ENCODE measurements around the gene COL9A3. TPM values are rescaled to one million over a fixed set of nuclear protein-coding genes. Genes with fewer than 3 reads are reported as not detected.

Gene COL9A3
- total and polyA plus RNA-seq, 4 donors, result 0.13 to 6.5 (median 1.1) TPM

- peak in 1 of 2 donors; percentile 14 for DNase-seq
- H3K27me3 ChIP-seq (ENCODE audit: control insufficient read depth in 1 of 2, insufficient read depth in 2 of 2, low read length in 1 of 2), result no peaks in the 10 kb centered on the region
- no peak overlapping the region for H3K27ac ChIP-seq (ENCODE audit: low read depth in 1 of 2, low read length in 2 of 2)
- no peaks in the 10 kb centered on the region for H3K36me3 ChIP-seq (ENCODE audit: control insufficient read depth in 1 of 2, insufficient read depth in 2 of 2, low read length in 1 of 2)
- H3K9me3 ChIP-seq (ENCODE audit: control insufficient read depth, low read length), result no peaks in the 10 kb centered on the region
- H3K4me3 ChIP-seq (ENCODE audit: low read length in 2 of 2), result no peak overlapping the region
- no peaks in the 10 kb centered on the region for H3K4me1 ChIP-seq (ENCODE audit: control insufficient read depth in 1 of 2, insufficient read depth in 2 of 2, low read length in 2 of 2)
- no peak for ATAC-seq (ENCODE audit: low FRiP score)
- intact Hi-C loops (cut with DNase I), result no loop called here
- 85 to 88% methylated on average over 23 of the region's 23 CpGs for WGBS, 2 donors
Measured at GRCh38 chr20:62772103-62772611, 44.7 kb upstream of the COL9A3 start.

- no peaks in the 10 kb centered on the region for H3K27me3 ChIP-seq (ENCODE audit: control insufficient read depth in 1 of 2, insufficient read depth in 2 of 2, low read length in 1 of 2)
- no peak overlapping the region for H3K27ac ChIP-seq (ENCODE audit: low read depth in 1 of 2, low read length in 2 of 2)
- DNase-seq (peak in 1 of 2 donors; percentile 9), ATAC-seq (ENCODE audit: low FRiP score) (no peak)
- no peaks in the 10 kb centered on the region for H3K36me3 ChIP-seq (ENCODE audit: control insufficient read depth in 1 of 2, insufficient read depth in 2 of 2, low read length in 1 of 2)
- H3K9me3 ChIP-seq (ENCODE audit: control insufficient read depth, low read length), result no peaks in the 10 kb centered on the region
- H3K4me1 ChIP-seq (ENCODE audit: control insufficient read depth in 1 of 2, insufficient read depth in 2 of 2, low read length in 2 of 2), result no peaks in the 10 kb centered on the region
- WGBS, 2 donors, result 43 to 50% methylated on average over 10 to 11 of the region's 11 CpGs
- no peak overlapping the region for H3K4me3 ChIP-seq (ENCODE audit: low read length in 2 of 2)
- intact Hi-C loops (cut with DNase I), result no loop called here
Measured at GRCh38 chr20:62772619-62772989, 44.2 kb upstream of the COL9A3 start.

- no peaks in the 10 kb centered on the region for H3K9me3 ChIP-seq (ENCODE audit: control insufficient read depth, low read length)
- ATAC-seq (ENCODE audit: low FRiP score) (no peak), DNase-seq (peak in 1 of 2 donors; percentile 29)
- 7 to 9% methylated on average over 19 of the region's 19 CpGs for WGBS, 2 donors
- no peak overlapping the region for H3K27ac ChIP-seq (ENCODE audit: low read depth in 1 of 2, low read length in 2 of 2)
- intact Hi-C loops (cut with DNase I), result no loop called here
- no peak overlapping the region for H3K4me3 ChIP-seq (ENCODE audit: low read length in 2 of 2)
- no peaks in the 10 kb centered on the region for H3K4me1 ChIP-seq (ENCODE audit: control insufficient read depth in 1 of 2, insufficient read depth in 2 of 2, low read length in 2 of 2)
- H3K36me3 ChIP-seq (ENCODE audit: control insufficient read depth in 1 of 2, insufficient read depth in 2 of 2, low read length in 1 of 2), result no peaks in the 10 kb centered on the region
- no peaks in the 10 kb centered on the region for H3K27me3 ChIP-seq (ENCODE audit: control insufficient read depth in 1 of 2, insufficient read depth in 2 of 2, low read length in 1 of 2)
Measured at GRCh38 chr20:62772990-62773844, 43.6 kb upstream of the COL9A3 start.

- no peak for ATAC-seq (ENCODE audit: low FRiP score)
Measured at GRCh38 chr20:62773845-62774714, 42.8 kb upstream of the COL9A3 start.

GRCh38 chr20:62774762-62775161, 42.1 kb upstream of the COL9A3 start:
- H3K36me3 ChIP-seq (ENCODE audit: control insufficient read depth in 1 of 2, insufficient read depth in 2 of 2, low read length in 1 of 2), result no peaks in the 10 kb centered on the region
- H3K27ac ChIP-seq (ENCODE audit: low read depth in 1 of 2, low read length in 2 of 2), result no peak overlapping the region
- H3K27me3 ChIP-seq (ENCODE audit: control insufficient read depth in 1 of 2, insufficient read depth in 2 of 2, low read length in 1 of 2), result no peaks in the 10 kb centered on the region
- intact Hi-C loops (cut with DNase I), result no loop called here
- H3K9me3 ChIP-seq (ENCODE audit: control insufficient read depth, low read length), result no peaks in the 10 kb centered on the region
- DNase-seq (no peak), ATAC-seq (ENCODE audit: low FRiP score) (no peak)
- WGBS, 2 donors, result 86 to 88% methylated on average over 8 of the region's 8 CpGs
- no peak overlapping the region for H3K4me3 ChIP-seq (ENCODE audit: low read length in 2 of 2)
- no peaks in the 10 kb centered on the region for H3K4me1 ChIP-seq (ENCODE audit: control insufficient read depth in 1 of 2, insufficient read depth in 2 of 2, low read length in 2 of 2)

More at GRCh38 chr20:62773845-62774714, 42.8 kb upstream of the COL9A3 start:
- Histone ChIP-seq H3K27me3 (ENCODE audit: control insufficient read depth in 1 of 2, insufficient read depth in 2 of 2, low read length in 1 of 2) (no peaks in the 10 kb centered on the region), H3K27ac (ENCODE audit: low read depth in 1 of 2, low read length in 2 of 2) (no peak overlapping the region), H3K36me3 (ENCODE audit: control insufficient read depth in 1 of 2, insufficient read depth in 2 of 2, low read length in 1 of 2) (no peaks in the 10 kb centered on the region), H3K4me3 (ENCODE audit: low read length in 2 of 2) (no peak overlapping the region), H3K4me1 (ENCODE audit: control insufficient read depth in 1 of 2, insufficient read depth in 2 of 2, low read length in 2 of 2) (no peaks in the 10 kb centered on the region), H3K9me3 (ENCODE audit: control insufficient read depth, low read length) (no peaks in the 10 kb centered on the region)
- DNase-seq, result no peak
- intact Hi-C loops (cut with DNase I), result no loop called here
- 91 to 92% methylated on average over 29 of the region's 29 CpGs for WGBS, 2 donors

GRCh38 chr20:62775206-62775605, 41.6 kb upstream of the COL9A3 start:
- ATAC-seq (ENCODE audit: low FRiP score) (no peak), DNase-seq (no peak)
- H3K9me3 ChIP-seq (ENCODE audit: control insufficient read depth, low read length), result no peaks in the 10 kb centered on the region
- no peak overlapping the region for H3K4me3 ChIP-seq (ENCODE audit: low read length in 2 of 2)
- H3K27ac ChIP-seq (ENCODE audit: low read depth in 1 of 2, low read length in 2 of 2), result no peak overlapping the region
- H3K36me3 ChIP-seq (ENCODE audit: control insufficient read depth in 1 of 2, insufficient read depth in 2 of 2, low read length in 1 of 2), result no peaks in the 10 kb centered on the region
- intact Hi-C loops (cut with DNase I), result no loop called here
- H3K4me1 ChIP-seq (ENCODE audit: control insufficient read depth in 1 of 2, insufficient read depth in 2 of 2, low read length in 2 of 2), result no peaks in the 10 kb centered on the region
- H3K27me3 ChIP-seq (ENCODE audit: control insufficient read depth in 1 of 2, insufficient read depth in 2 of 2, low read length in 1 of 2), result no peaks in the 10 kb centered on the region
- 90 to 92% methylated on average over 9 of the region's 9 CpGs for WGBS, 2 donors

GRCh38 chr20:62776035-62776691, 40.7 kb upstream of the COL9A3 start:
- no peaks in the 10 kb centered on the region for H3K27me3 ChIP-seq (ENCODE audit: control insufficient read depth in 1 of 2, insufficient read depth in 2 of 2, low read length in 1 of 2)
- WGBS, 2 donors, result 82 to 87% methylated on average over 24 of the region's 24 CpGs
- no peaks in the 10 kb centered on the region for H3K9me3 ChIP-seq (ENCODE audit: control insufficient read depth, low read length)
- no peak for ATAC-seq (ENCODE audit: low FRiP score)
- no peaks in the 10 kb centered on the region for H3K4me1 ChIP-seq (ENCODE audit: control insufficient read depth in 1 of 2, insufficient read depth in 2 of 2, low read length in 2 of 2)
- DNase-seq, result no peak
- H3K36me3 ChIP-seq (ENCODE audit: control insufficient read depth in 1 of 2, insufficient read depth in 2 of 2, low read length in 1 of 2), result no peaks in the 10 kb centered on the region
- no peak overlapping the region for H3K4me3 ChIP-seq (ENCODE audit: low read length in 2 of 2)
- no peak overlapping the region for H3K27ac ChIP-seq (ENCODE audit: low read depth in 1 of 2, low read length in 2 of 2)
- intact Hi-C loops (cut with DNase I), result no loop called here

- H3K27me3 ChIP-seq (ENCODE audit: control insufficient read depth in 1 of 2, insufficient read depth in 2 of 2, low read length in 1 of 2), result no peaks in the 10 kb centered on the region
- no peaks in the 10 kb centered on the region for H3K36me3 ChIP-seq (ENCODE audit: control insufficient read depth in 1 of 2, insufficient read depth in 2 of 2, low read length in 1 of 2)
- no peak overlapping the region for H3K4me3 ChIP-seq (ENCODE audit: low read length in 2 of 2)
- H3K9me3 ChIP-seq (ENCODE audit: control insufficient read depth, low read length), result no peaks in the 10 kb centered on the region
- DNase-seq (no peak), ATAC-seq (ENCODE audit: low FRiP score) (no peak)
- H3K4me1 ChIP-seq (ENCODE audit: control insufficient read depth in 1 of 2, insufficient read depth in 2 of 2, low read length in 2 of 2), result no peaks in the 10 kb centered on the region
- 79 to 85% methylated on average over 14 of the region's 14 CpGs for WGBS, 2 donors
- no peak overlapping the region for H3K27ac ChIP-seq (ENCODE audit: low read depth in 1 of 2, low read length in 2 of 2)
- intact Hi-C loops (cut with DNase I), result no loop called here
Measured at GRCh38 chr20:62776692-62777527, 39.9 kb upstream of the COL9A3 start.

All from aorta (tissue), 5 donors.